IPS-20b (cell line): Measurements from ENCODE around the gene VSX1.

ENCODE experiments used
- H3K27ac ChIP-seq: one replicate; pipeline ENCODE4 v1.5.1; 2013; ENCODE audit warnings: low read length
- H3K27me3 ChIP-seq: 2 replicates; pipeline ENCODE4 v1.6.1; 2013; ENCODE audit warnings: mild to moderate bottlenecking, low read length, inconsistent platforms; ENCODE audit not compliant: insufficient read depth
- H3K36me3 ChIP-seq: 2 replicates; pipeline ENCODE4 v1.6.1; 2013; ENCODE audit warnings: low read depth, mild to moderate bottlenecking, inconsistent platforms, low read length, moderate library complexity; ENCODE audit not compliant: insufficient read depth
- H3K4me1 ChIP-seq: 2 replicates; pipeline ENCODE4 v1.6.1; 2013; ENCODE audit warnings: mild to moderate bottlenecking, control low read depth, inconsistent platforms, low read length, moderate library complexity; ENCODE audit not compliant: insufficient read depth
- H3K4me3 ChIP-seq: 2 replicates; pipeline ENCODE4 v1.5.1; 2013; ENCODE audit warnings: mild to moderate bottlenecking, low read length, inconsistent platforms
- H3K9ac ChIP-seq: 2 replicates; pipeline ENCODE4 v1.6.1; 2013; ENCODE audit warnings: low read depth, mild to moderate bottlenecking, inconsistent platforms, low read length, moderate library complexity
- H3K9me3 ChIP-seq: 2 replicates; pipeline ENCODE4 v1.6.1; 2013; ENCODE audit warnings: mild to moderate bottlenecking, low read depth, low read length, inconsistent platforms; ENCODE audit not compliant: insufficient read depth

The VSX1 gene

GRCh38 chr20:25081730-25082497 is at the start of gene VSX1:
Gene VSX1, minus strand, starts transcription at chr20:25082141. Its CDS starts 45 bp downstream, at chr20:25082096.
- no peak within 1 kb of the TSS for H3K9ac ChIP-seq
- peaks cover 100% of the 10 kb centered on the region for H3K27me3 ChIP-seq
- no peak within 1 kb of the TSS for H3K27ac ChIP-seq
- no peaks in the 10 kb centered on the region for H3K36me3 ChIP-seq
- H3K9me3 ChIP-seq: peaks cover 5% of the 10 kb centered on the region; the same call in 1 of the 2 replicates
- H3K4me1 ChIP-seq: peaks cover 8% of the 10 kb centered on the region; the same call in 1 of the 2 replicates
- peak within 1 kb of the TSS; percentile 66 for H3K4me3 ChIP-seq

- no peak overlapping the region for H3K4me3 ChIP-seq
- H3K27ac ChIP-seq: no peak overlapping the region
- H3K4me1 ChIP-seq: no peaks in the 10 kb centered on the region
- no peaks in the 10 kb centered on the region for H3K27me3 ChIP-seq
- H3K9me3 ChIP-seq: no peaks in the 10 kb centered on the region
- H3K36me3 ChIP-seq: no peaks in the 10 kb centered on the region
- H3K9ac ChIP-seq: no peak overlapping the region
Observed at GRCh38 chr20:25129908-25130307, 48.0 kb upstream of the VSX1 start.

DNA sequence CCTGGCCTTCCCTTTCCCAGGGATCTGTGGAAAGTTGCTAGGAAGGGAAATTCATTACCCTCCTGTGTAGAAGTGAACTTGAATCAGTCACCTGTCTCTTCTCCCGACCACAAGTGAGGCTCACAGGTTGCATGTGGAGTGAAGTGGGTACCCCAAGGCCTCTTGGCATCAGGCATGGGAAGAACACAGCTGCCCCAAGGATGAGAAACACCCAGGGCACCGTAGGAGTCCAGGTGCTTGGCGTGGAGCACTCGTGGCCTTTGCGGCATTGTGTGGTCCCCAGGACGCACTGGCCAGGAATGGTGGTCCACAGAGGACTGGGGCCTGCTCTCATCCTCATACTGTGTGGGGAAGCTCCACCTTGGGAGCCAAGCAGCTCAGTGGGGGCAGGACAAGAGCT is 47.5 kb upstream of the VSX1 start:
- Histone ChIP-seq H3K36me3 (no peaks in the 10 kb centered on the region), H3K4me3 (no peak overlapping the region), H3K9ac (no peak overlapping the region), H3K27ac (no peak overlapping the region), H3K9me3 (no peaks in the 10 kb centered on the region), H3K27me3 (no peaks in the 10 kb centered on the region), H3K4me1 (no peaks in the 10 kb centered on the region)

- Histone ChIP-seq H3K27me3 (no peaks in the 10 kb centered on the region), H3K4me3 (no peak overlapping the region), H3K9ac (no peak overlapping the region), H3K36me3 (no peaks in the 10 kb centered on the region), H3K27ac (no peak overlapping the region), H3K9me3 (no peaks in the 10 kb centered on the region), H3K4me1 (no peaks in the 10 kb centered on the region)
Observed at GRCh38 chr20:25128649-25129048, 46.7 kb upstream of the VSX1 start.

DNA sequence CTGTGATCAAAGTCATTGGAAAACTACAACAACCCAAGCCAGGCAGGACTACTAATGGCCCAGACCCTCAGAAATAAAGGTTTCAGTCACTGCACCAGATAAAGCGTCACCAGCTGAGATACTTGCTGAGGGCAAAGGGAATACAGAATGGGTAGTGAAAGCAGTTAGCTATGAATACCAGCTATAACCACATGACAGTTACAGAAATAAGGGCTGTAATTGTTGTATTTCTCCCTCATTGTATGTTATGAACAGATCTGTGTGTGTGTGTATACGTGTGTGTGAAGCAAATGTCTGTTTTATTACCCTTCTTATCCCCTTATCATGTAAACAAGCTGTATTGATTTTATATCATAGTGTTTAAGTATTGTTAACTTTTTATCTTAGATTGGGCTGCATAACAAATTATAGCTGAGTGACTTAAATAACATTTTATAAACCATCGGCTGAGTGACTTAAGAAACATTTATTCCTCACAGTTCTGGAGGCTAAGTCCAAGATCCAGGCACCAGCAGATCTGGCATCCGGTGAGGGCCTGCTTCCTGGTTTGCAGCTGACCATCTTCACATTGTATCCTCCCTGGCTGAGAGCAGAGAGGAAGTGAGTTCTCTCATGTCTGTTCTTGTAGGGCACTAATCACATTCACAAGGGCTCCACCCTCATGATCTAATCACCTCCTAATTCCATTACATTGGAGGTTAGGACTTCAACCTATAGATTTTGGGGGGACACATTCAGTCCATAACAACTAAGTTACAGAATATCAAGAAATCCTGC is 46.0 kb upstream of the VSX1 start:
- H3K4me1 ChIP-seq: no peaks in the 10 kb centered on the region
- no peak overlapping the region for H3K9ac ChIP-seq
- H3K36me3 ChIP-seq: no peaks in the 10 kb centered on the region
- H3K27me3 ChIP-seq: no peaks in the 10 kb centered on the region
- no peaks in the 10 kb centered on the region for H3K9me3 ChIP-seq
- no peak overlapping the region for H3K4me3 ChIP-seq
- no peak overlapping the region for H3K27ac ChIP-seq

GRCh38 chr20:25126204-25127029 is 44.5 kb upstream of the VSX1 start:
- Histone ChIP-seq H3K9ac (no peak overlapping the region), H3K36me3 (no peaks in the 10 kb centered on the region), H3K27me3 (no peaks in the 10 kb centered on the region), H3K4me3 (no peak overlapping the region), H3K27ac (no peak overlapping the region), H3K9me3 (no peaks in the 10 kb centered on the region), H3K4me1 (no peaks in the 10 kb centered on the region)

- no peaks in the 10 kb centered on the region for H3K9me3 ChIP-seq
- no peak overlapping the region for H3K27ac ChIP-seq
- H3K4me1 ChIP-seq: no peaks in the 10 kb centered on the region
- H3K9ac ChIP-seq: no peak overlapping the region
- no peaks in the 10 kb centered on the region for H3K27me3 ChIP-seq
- H3K36me3 ChIP-seq: no peaks in the 10 kb centered on the region
- no peak overlapping the region for H3K4me3 ChIP-seq
Observed at GRCh38 chr20:25125636-25126035, 43.7 kb upstream of the VSX1 start.

DNA sequence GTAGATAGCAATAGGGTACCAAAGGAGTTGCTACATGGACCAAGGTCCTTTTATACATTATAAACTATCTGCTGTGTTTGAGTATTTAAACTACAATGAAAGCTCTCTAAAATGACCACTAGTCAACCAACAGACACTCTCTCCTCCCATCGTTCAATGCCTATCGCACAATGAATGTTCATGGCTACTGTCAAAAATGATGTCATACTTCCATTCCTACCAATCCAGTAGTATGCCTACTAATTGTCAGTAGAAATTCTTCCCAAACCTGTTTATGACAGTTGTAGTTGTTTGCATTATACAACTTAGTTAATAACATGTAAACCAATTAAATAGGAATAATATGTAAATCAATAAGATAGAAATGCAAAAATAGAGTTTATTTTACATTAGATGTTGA is 39.0 kb upstream of the VSX1 start:
- Histone ChIP-seq H3K4me3 (no peak overlapping the region), H3K27me3 (no peaks in the 10 kb centered on the region), H3K9me3 (no peaks in the 10 kb centered on the region), H3K9ac (no peak overlapping the region), H3K27ac (no peak overlapping the region), H3K4me1 (no peaks in the 10 kb centered on the region), H3K36me3 (no peaks in the 10 kb centered on the region)

- Histone ChIP-seq H3K9ac (no peak overlapping the region), H3K4me1 (no peaks in the 10 kb centered on the region), H3K36me3 (no peaks in the 10 kb centered on the region)
Observed at GRCh38 chr20:25120457-25120856, 38.5 kb upstream of the VSX1 start.

DNA sequence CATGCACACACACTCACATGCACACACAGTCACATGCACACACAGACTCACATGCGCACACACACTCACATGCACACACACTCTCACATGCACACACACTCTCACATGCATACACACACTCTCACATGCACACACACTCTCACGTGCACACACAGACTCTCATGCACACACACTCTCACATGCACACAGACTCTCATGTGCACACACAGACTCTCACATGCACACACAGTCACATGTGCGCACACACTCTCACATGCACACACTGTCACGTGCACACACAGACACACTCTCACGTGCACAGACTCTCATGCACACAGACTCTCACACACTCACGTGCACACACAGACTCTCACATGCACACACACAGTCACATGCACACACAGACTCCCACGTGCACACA is 36.6 kb upstream of the VSX1 start:
- Histone ChIP-seq H3K4me1 (no peaks in the 10 kb centered on the region), H3K9me3 (no peaks in the 10 kb centered on the region), H3K27me3 (no peaks in the 10 kb centered on the region), H3K4me3 (no peak overlapping the region), H3K27ac (no peak overlapping the region), H3K36me3 (no peaks in the 10 kb centered on the region), H3K9ac (no peak overlapping the region)

More at GRCh38 chr20:25120457-25120856, 38.5 kb upstream of the VSX1 start:
- Histone ChIP-seq H3K27me3 (no peaks in the 10 kb centered on the region), H3K4me3 (no peak overlapping the region), H3K27ac (no peak overlapping the region), H3K9me3 (no peaks in the 10 kb centered on the region)

GRCh38 chr20:25117990-25118389 is 36.0 kb upstream of the VSX1 start:
- no peaks in the 10 kb centered on the region for H3K36me3 ChIP-seq
- H3K9ac ChIP-seq: no peak overlapping the region
- H3K4me1 ChIP-seq: no peaks in the 10 kb centered on the region
- H3K27ac ChIP-seq: no peak overlapping the region
- H3K4me3 ChIP-seq: no peak overlapping the region
- no peaks in the 10 kb centered on the region for H3K27me3 ChIP-seq
- H3K9me3 ChIP-seq: no peaks in the 10 kb centered on the region
